ENCODE measurements around the gene L1CAM. TPM values are rescaled to one million over a fixed set of nuclear protein-coding genes. Genes with fewer than 3 reads are reported as not detected.

The L1CAM gene
- total and polyA plus RNA-seq, 9 of the 15 experiments (the other 6 are each of a cell fraction or from before 2014, with no cell fraction given), result 0.09 to 0.86 (median 0.26) TPM; not detected in 3

DNA sequence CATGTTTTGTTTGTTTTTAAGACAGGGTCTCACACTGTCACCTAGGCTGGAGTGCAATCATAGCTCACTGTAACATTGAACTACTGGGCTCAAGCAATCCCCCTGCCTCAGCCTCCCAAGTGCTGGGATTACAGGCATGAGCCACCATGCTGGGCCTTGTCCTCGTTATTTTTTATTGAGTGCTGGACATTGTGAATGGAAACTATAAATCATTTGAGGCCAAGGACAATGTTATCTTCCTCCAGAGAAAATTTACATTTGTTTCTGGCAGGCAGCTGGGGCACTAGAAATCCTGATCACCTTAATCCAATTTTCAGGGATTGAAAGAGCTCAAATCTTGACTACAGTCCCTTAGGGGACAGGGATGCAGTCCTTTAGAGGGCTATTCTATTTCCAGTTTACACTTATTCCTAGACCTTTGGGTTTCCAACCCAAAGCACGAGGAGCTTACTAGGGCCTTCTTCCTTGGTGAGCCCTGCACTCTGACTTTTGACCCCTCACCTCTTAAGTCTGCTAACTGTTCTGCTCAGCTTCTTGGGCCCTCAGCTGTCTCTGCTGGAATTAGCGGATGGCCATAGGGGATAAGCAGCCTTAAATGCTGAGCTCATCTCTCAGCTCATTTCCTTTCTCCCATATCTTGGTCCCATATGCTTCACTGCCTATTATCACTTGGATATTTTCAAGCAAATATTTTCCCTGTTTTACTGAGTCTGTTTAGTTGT lies 32.6 kb downstream of the L1CAM start:
- peak overlapping the region; percentile 49 for H3K4me2 ChIP-seq (ENCODE audit: insufficient read depth, low read length)
- intact Hi-C loops (cut with micrococcal nuclease), result no loop called here
- H3K4me1 ChIP-seq (replicated peaks in 1 of 2; ENCODE audit: control insufficient read depth in 2 of 2, insufficient read depth in 2 of 2, low read length in 2 of 2), result peaks cover 22 to 23% of the 10 kb centered on the region in 2 experiments; a peak in 4 of 5 replicates
- in situ Hi-C loops (cut with MboI), result no loop called here
- no peaks in the 10 kb centered on the region for H3K36me3 ChIP-seq (ENCODE audit: control insufficient read depth, insufficient read depth, low read length)
- POLR2A ChIA-PET, result interaction anchor here (0.7 to 1.7 kb wide), 4 partner anchors 15 to 152 kb away, joined by 3 to 6 read pairs (median 4); no protein-coding TSS in a partner anchor
- DNase-seq (ENCODE audit: extremely low read depth in 1 of 4, low spot score in 3 of 4) (peak; percentile 54 to 91 (median 68)), ATAC-seq (peak; percentile 93), FAIRE-seq (peak; percentile 95)
- H3K27me3 ChIP-seq (ENCODE audit: control insufficient read depth in 2 of 2, insufficient read depth in 2 of 2, low read length in 2 of 2), result peaks cover 4 to 8% of the 10 kb centered on the region in 2 experiments
- peak overlapping the region in 1 of 2 experiments; percentile 53; a peak in 2 of 4 replicates for H3K9ac ChIP-seq (ENCODE audit: insufficient read depth in 1 of 2, low read depth in 2 of 2, low read length in 2 of 2)
- CTCF ChIA-PET (ENCODE audit: low intra/inter-chr PET ratio), result no interaction called here
- no peaks in the 10 kb centered on the region for H3K9me1 ChIP-seq (ENCODE audit: control insufficient read depth, insufficient read depth, low read length)
- no peaks in the 10 kb centered on the region for H3K79me2 ChIP-seq (ENCODE audit: control insufficient read depth, insufficient read depth, low read length)
- H2AFZ ChIP-seq (ENCODE audit: low read depth, low read length), result peak overlapping the region; percentile 66; the same call in 1 of the 2 replicates
- peak overlapping the region; percentile 82 for H3K27ac ChIP-seq (ENCODE audit: extremely low read depth, low read depth, low read length)
- no peaks in the 10 kb centered on the region for H4K20me1 ChIP-seq (replicated peaks; ENCODE audit: control insufficient read depth, insufficient read depth, low read length)
- no peaks in the 10 kb centered on the region for H3K9me3 ChIP-seq (replicated peaks; ENCODE audit: control insufficient read depth, insufficient read depth, low read depth, low read length)
- no TSS peak for BruUV-seq (replicated peaks)
- no peak overlapping the region for H3K4me3 ChIP-seq
- WGBS (ENCODE audit: insufficient coverage, low coverage, missing lambda C conversion rate), result 0% methylated on average over 2 of the region's 3 CpGs
- TF ChIP-seq GATA2 (CRISPR knock-in tag; IDR thresholded peaks at IDR 0.05) (peak; percentile 88; the same call in 1 of the 2 replicates), CAMTA2 (CRISPR knock-in tag; conservative IDR thresholded peaks at IDR 0.05) (no peak), CBFA2T3 (IDR thresholded peaks at IDR 0.05) (peak; percentile 98), NR1H2 (CRISPR knock-in tag; IDR thresholded peaks at IDR 0.05) (no peak), BRD4 (IDR thresholded peaks at IDR 0.05) (no peak), EZH2 (IDR thresholded peaks at IDR 0.05; ENCODE audit: borderline replicate concordance, low read depth, low read length) (no peak), ZNF347 (CRISPR knock-in tag; IDR thresholded peaks at IDR 0.05; ENCODE audit: low read depth) (no peak), SRSF7 (optimal IDR thresholded peaks at IDR 0.05; ENCODE audit: low read depth, low read length) (no peak), ZNF134 (CRISPR knock-in tag; conservative IDR thresholded peaks at IDR 0.05) (no peak), BRD9 (IDR thresholded peaks at IDR 0.05; ENCODE audit: low read depth, partially characterized antibody) (no peak), FOXK1 (CRISPR knock-in tag; IDR thresholded peaks at IDR 0.05; ENCODE audit: borderline replicate concordance) (no peak), RUNX1 (IDR thresholded peaks at IDR 0.05; ENCODE audit: low read depth) (no peak)
- TF ChIP-seq, protein P1, sequence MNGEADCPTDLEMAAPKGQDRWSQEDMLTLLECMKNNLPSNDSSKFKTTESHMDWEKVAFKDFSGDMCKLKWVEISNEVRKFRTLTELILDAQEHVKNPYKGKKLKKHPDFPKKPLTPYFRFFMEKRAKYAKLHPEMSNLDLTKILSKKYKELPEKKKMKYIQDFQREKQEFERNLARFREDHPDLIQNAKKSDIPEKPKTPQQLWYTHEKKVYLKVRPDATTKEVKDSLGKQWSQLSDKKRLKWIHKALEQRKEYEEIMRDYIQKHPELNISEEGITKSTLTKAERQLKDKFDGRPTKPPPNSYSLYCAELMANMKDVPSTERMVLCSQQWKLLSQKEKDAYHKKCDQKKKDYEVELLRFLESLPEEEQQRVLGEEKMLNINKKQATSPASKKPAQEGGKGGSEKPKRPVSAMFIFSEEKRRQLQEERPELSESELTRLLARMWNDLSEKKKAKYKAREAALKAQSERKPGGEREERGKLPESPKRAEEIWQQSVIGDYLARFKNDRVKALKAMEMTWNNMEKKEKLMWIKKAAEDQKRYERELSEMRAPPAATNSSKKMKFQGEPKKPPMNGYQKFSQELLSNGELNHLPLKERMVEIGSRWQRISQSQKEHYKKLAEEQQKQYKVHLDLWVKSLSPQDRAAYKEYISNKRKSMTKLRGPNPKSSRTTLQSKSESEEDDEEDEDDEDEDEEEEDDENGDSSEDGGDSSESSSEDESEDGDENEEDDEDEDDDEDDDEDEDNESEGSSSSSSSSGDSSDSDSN (IDR thresholded peaks at IDR 0.05; ENCODE audit: borderline replicate concordance in 1 of 2, low read depth in 2 of 2, low read length in 2 of 2), result no peak
- TF ChIP-seq, protein P2, sequence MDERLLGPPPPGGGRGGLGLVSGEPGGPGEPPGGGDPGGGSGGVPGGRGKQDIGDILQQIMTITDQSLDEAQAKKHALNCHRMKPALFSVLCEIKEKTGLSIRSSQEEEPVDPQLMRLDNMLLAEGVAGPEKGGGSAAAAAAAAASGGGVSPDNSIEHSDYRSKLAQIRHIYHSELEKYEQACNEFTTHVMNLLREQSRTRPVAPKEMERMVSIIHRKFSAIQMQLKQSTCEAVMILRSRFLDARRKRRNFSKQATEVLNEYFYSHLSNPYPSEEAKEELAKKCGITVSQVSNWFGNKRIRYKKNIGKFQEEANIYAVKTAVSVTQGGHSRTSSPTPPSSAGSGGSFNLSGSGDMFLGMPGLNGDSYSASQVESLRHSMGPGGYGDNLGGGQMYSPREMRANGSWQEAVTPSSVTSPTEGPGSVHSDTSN (CRISPR knock-in tag; IDR thresholded peaks at IDR 0.05; ENCODE audit: low read depth), result no peak
- TF ChIP-seq, protein P2 (tag; conservative IDR thresholded peaks at IDR 0.05; ENCODE audit: low read depth), result no peak
- TF ChIP-seq, protein P3, sequence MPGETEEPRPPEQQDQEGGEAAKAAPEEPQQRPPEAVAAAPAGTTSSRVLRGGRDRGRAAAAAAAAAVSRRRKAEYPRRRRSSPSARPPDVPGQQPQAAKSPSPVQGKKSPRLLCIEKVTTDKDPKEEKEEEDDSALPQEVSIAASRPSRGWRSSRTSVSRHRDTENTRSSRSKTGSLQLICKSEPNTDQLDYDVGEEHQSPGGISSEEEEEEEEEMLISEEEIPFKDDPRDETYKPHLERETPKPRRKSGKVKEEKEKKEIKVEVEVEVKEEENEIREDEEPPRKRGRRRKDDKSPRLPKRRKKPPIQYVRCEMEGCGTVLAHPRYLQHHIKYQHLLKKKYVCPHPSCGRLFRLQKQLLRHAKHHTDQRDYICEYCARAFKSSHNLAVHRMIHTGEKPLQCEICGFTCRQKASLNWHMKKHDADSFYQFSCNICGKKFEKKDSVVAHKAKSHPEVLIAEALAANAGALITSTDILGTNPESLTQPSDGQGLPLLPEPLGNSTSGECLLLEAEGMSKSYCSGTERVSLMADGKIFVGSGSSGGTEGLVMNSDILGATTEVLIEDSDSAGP (CRISPR knock-in tag; IDR thresholded peaks at IDR 0.05), result no peak

Data from K562 (cell line).